HG03103 (cell line): ENCODE results near the gene HMG20A.

ENCODE experiments used
- ATAC-seq: cut with Tn5 transposase; IDR thresholded peaks from one replicate; pipeline ENCODE4 v1.9.1; 2021; ENCODE audit warnings: low read depth; ENCODE audit not compliant: unreplicated experiment

The HMG20A gene

GRCh38 chr15:77420610-77421369, at the start of gene HMG20A:
Gene HMG20A, plus strand, starts transcription at chr15:77420888. Its CDS starts 37,520 bp downstream, at chr15:77458408.
- peak; percentile 23 for ATAC-seq

- no peak for ATAC-seq
Observed at GRCh38 chr15:77371850-77372563, 48.7 kb upstream of the HMG20A start.

GRCh38 chr15:77373441-77373840, 47.2 kb upstream of the HMG20A start:
- no peak for ATAC-seq

- no peak for ATAC-seq
Observed at GRCh38 chr15:77375133-77375532, 45.6 kb upstream of the HMG20A start.

GRCh38 chr15:77376770-77377169, 43.9 kb upstream of the HMG20A start:
- ATAC-seq = no peak

GRCh38 chr15:77380033-77380432, 40.7 kb upstream of the HMG20A start:
- no peak for ATAC-seq

GRCh38 chr15:77384086-77384485, 36.6 kb upstream of the HMG20A start:
- no peak for ATAC-seq

- ATAC-seq = no peak
Observed at GRCh38 chr15:77384589-77385359, 35.9 kb upstream of the HMG20A start.

GRCh38 chr15:77386626-77387025, 34.1 kb upstream of the HMG20A start:
- no peak for ATAC-seq

GRCh38 chr15:77387365-77388105, 33.2 kb upstream of the HMG20A start:
- ATAC-seq = no peak

GRCh38 chr15:77391372-77391951, 29.2 kb upstream of the HMG20A start:
- ATAC-seq = no peak

- ATAC-seq = no peak
Observed at GRCh38 chr15:77392762-77393470, 27.8 kb upstream of the HMG20A start.

GRCh38 chr15:77393471-77393840, 27.2 kb upstream of the HMG20A start:
- ATAC-seq = no peak

- ATAC-seq = no peak
Observed at GRCh38 chr15:77395013-77395774, 25.5 kb upstream of the HMG20A start.

GRCh38 chr15:77396692-77397091, 24.0 kb upstream of the HMG20A start:
- ATAC-seq = no peak

GRCh38 chr15:77398927-77399326, 21.8 kb upstream of the HMG20A start:
- ATAC-seq = no peak

- no peak for ATAC-seq
Observed at GRCh38 chr15:77400258-77400657, 20.4 kb upstream of the HMG20A start.

- ATAC-seq = no peak
Observed at GRCh38 chr15:77402740-77403379, 17.8 kb upstream of the HMG20A start.
